GM19452 (cell line): ENCODE data around the gene WWC1.

Source experiments
- ATAC-seq: cut with Tn5 transposase; IDR thresholded peaks from one replicate; pipeline ENCODE4 v1.9.1; 2021; ENCODE audit not compliant: unreplicated experiment

The WWC1 gene

GRCh38 chr5:168291342-168291963 lies at the start of gene WWC1:
Gene WWC1, plus strand, starts transcription at chr5:168291645. Its CDS starts 508 bp downstream, at chr5:168292153.
- ATAC-seq, result peak; percentile 73

- no peak for ATAC-seq
Observed at GRCh38 chr5:168244838-168245559, 46.4 kb upstream of the WWC1 start.

- ATAC-seq, result no peak
Observed at GRCh38 chr5:168249923-168250322, 41.5 kb upstream of the WWC1 start.

- no peak for ATAC-seq
Observed at GRCh38 chr5:168251259-168251658, 40.2 kb upstream of the WWC1 start.

- ATAC-seq, result no peak
Observed at GRCh38 chr5:168254013-168254693, 37.3 kb upstream of the WWC1 start.

- ATAC-seq, result no peak
Observed at GRCh38 chr5:168260353-168261226, 30.9 kb upstream of the WWC1 start.

- no peak for ATAC-seq
Observed at GRCh38 chr5:168261227-168261571, 30.2 kb upstream of the WWC1 start.

- no peak for ATAC-seq
Observed at GRCh38 chr5:168262042-168262743, 29.3 kb upstream of the WWC1 start.

- ATAC-seq, result no peak
Observed at GRCh38 chr5:168263121-168263520, 28.3 kb upstream of the WWC1 start.

GRCh38 chr5:168266016-168266415 lies 25.4 kb upstream of the WWC1 start:
- ATAC-seq, result no peak

GRCh38 chr5:168268949-168269936 lies 22.2 kb upstream of the WWC1 start:
- peak; percentile 85 for ATAC-seq

GRCh38 chr5:168269937-168270330 lies 21.5 kb upstream of the WWC1 start:
- ATAC-seq, result no peak

- ATAC-seq, result no peak
Observed at GRCh38 chr5:168270476-168270875, 21.0 kb upstream of the WWC1 start.

GRCh38 chr5:168273056-168273980 lies 18.1 kb upstream of the WWC1 start:
- ATAC-seq, result no peak

GRCh38 chr5:168274406-168274805 lies 17.0 kb upstream of the WWC1 start:
- ATAC-seq, result no peak

- ATAC-seq, result no peak
Observed at GRCh38 chr5:168275940-168276339, 15.5 kb upstream of the WWC1 start.

- no peak for ATAC-seq
Observed at GRCh38 chr5:168282120-168282519, 9.3 kb upstream of the WWC1 start.

GRCh38 chr5:168284809-168285208 lies 6.6 kb upstream of the WWC1 start:
- ATAC-seq, result no peak
